ENCODE data around the gene PTTG2.

DNA sequence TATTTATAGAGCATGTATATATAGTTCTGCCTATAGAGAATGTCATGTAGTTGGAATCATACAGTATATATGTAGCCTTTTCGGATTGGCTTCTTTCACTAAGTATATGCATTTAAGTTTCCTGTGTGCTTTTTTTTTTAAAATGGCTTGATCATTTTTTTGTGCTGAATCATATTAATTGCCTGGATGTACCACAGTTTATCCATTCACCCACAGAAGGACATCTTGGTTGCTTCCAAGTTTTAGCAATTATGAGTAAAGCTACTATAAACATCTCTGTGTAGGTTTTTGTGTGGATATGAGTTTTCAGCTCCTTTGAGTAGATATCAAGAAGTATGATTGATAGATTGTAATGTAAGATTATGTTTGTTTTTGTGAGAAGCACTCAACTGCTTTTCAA, 23.8 kb downstream of the PTTG2 start:
- TF ChIP-seq ZBTB7A (IDR thresholded peaks at IDR 0.05; ENCODE audit: low read depth) (no peak), EP300 (IDR thresholded peaks at IDR 0.05; ENCODE audit: borderline replicate concordance) (no peak), TAF1 (IDR thresholded peaks at IDR 0.05; ENCODE audit: low read depth) (no peak), NFIC (IDR thresholded peaks at IDR 0.05) (no peak), FOXM1 (IDR thresholded peaks at IDR 0.05; ENCODE audit: borderline replicate concordance, low read depth) (no peak), YY1 (IDR thresholded peaks at IDR 0.05; ENCODE audit: low read depth) (no peak), RAD21 (IDR thresholded peaks at IDR 0.05; ENCODE audit: low read depth) (no peak), CEBPB (IDR thresholded peaks at IDR 0.05) (no peak)
- TF ChIP-seq, protein P1, sequence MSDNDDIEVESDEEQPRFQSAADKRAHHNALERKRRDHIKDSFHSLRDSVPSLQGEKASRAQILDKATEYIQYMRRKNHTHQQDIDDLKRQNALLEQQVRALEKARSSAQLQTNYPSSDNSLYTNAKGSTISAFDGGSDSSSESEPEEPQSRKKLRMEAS (IDR thresholded peaks at IDR 0.05) = no peak
- TF ChIP-seq, protein P2, sequence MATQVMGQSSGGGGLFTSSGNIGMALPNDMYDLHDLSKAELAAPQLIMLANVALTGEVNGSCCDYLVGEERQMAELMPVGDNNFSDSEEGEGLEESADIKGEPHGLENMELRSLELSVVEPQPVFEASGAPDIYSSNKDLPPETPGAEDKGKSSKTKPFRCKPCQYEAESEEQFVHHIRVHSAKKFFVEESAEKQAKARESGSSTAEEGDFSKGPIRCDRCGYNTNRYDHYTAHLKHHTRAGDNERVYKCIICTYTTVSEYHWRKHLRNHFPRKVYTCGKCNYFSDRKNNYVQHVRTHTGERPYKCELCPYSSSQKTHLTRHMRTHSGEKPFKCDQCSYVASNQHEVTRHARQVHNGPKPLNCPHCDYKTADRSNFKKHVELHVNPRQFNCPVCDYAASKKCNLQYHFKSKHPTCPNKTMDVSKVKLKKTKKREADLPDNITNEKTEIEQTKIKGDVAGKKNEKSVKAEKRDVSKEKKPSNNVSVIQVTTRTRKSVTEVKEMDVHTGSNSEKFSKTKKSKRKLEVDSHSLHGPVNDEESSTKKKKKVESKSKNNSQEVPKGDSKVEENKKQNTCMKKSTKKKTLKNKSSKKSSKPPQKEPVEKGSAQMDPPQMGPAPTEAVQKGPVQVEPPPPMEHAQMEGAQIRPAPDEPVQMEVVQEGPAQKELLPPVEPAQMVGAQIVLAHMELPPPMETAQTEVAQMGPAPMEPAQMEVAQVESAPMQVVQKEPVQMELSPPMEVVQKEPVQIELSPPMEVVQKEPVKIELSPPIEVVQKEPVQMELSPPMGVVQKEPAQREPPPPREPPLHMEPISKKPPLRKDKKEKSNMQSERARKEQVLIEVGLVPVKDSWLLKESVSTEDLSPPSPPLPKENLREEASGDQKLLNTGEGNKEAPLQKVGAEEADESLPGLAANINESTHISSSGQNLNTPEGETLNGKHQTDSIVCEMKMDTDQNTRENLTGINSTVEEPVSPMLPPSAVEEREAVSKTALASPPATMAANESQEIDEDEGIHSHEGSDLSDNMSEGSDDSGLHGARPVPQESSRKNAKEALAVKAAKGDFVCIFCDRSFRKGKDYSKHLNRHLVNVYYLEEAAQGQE (IDR thresholded peaks at IDR 0.05; ENCODE audit: low read depth) = no peak
